ENCODE measurements around the gene IL21. TPM values are rescaled to one million over a fixed set of nuclear protein-coding genes. Genes with fewer than 3 reads are reported as not detected.

The IL21 gene
- total RNA-seq, 4 donors from 2014 or later = not detected

- no peaks in the 10 kb centered on the region for H3K27me3 ChIP-seq
- no peak for TF ChIP-seq POLR2A (IDR thresholded peaks at IDR 0.05)
- TF ChIP-seq CTCF (IDR thresholded peaks at IDR 0.05) = no peak
- TF ChIP-seq EP300 (IDR thresholded peaks at IDR 0.05) = no peak
- peaks cover 0 to 13% (median 6%) of the 10 kb centered on the region in 4 donors for H3K4me1 ChIP-seq
- no peak overlapping the region for H3K27ac ChIP-seq
- no peak overlapping the region for H3K4me3 ChIP-seq
- no peak for DNase-seq (ENCODE audit: low spot score in 2 of 2)
- no peaks in the 10 kb centered on the region for H3K9me3 ChIP-seq
- WGBS, 2 donors = 54 to 65% methylated on average over 9 of the region's 9 CpGs
- H3K36me3 ChIP-seq = no peaks in the 10 kb centered on the region
Observed at GRCh38 chr4:122663814-122664610, 43.1 kb upstream of the IL21 start.

GRCh38 chr4:122663291-122663690 lies 42.4 kb upstream of the IL21 start:
- no peak overlapping the region for H3K4me3 ChIP-seq
- H3K4me1 ChIP-seq = peaks cover 0 to 13% (median 6%) of the 10 kb centered on the region in 4 donors
- DNase-seq (ENCODE audit: low spot score in 2 of 2) = no peak
- no peaks in the 10 kb centered on the region for H3K9me3 ChIP-seq
- WGBS, 2 donors = 34 to 35% methylated on average over 1 of the region's 1 CpG
- H3K27me3 ChIP-seq = no peaks in the 10 kb centered on the region
- TF ChIP-seq EP300 (IDR thresholded peaks at IDR 0.05) (no peak), POLR2A (IDR thresholded peaks at IDR 0.05) (no peak), CTCF (IDR thresholded peaks at IDR 0.05) (no peak)
- no peaks in the 10 kb centered on the region for H3K36me3 ChIP-seq
- no peak overlapping the region for H3K27ac ChIP-seq

- TF ChIP-seq EP300 (IDR thresholded peaks at IDR 0.05) (no peak), POLR2A (IDR thresholded peaks at IDR 0.05) (no peak)
- Histone ChIP-seq H3K27me3 (no peaks in the 10 kb centered on the region), H3K9me3 (no peaks in the 10 kb centered on the region), H3K4me3 (no peak overlapping the region), H3K4me1 (peaks cover 0 to 13% (median 6%) of the 10 kb centered on the region in 4 donors), H3K27ac (no peak overlapping the region), H3K36me3 (no peaks in the 10 kb centered on the region)
- no peak for DNase-seq (ENCODE audit: low spot score in 2 of 2)
- WGBS, 2 donors = 57 to 65% methylated on average over 2 of the region's 2 CpGs
Observed at GRCh38 chr4:122662701-122663100, 41.8 kb upstream of the IL21 start.

GRCh38 chr4:122661176-122662160 lies 40.6 kb upstream of the IL21 start:
- Histone ChIP-seq H3K36me3 (no peaks in the 10 kb centered on the region), H3K27ac (no peak overlapping the region)
- WGBS, 2 donors = 53 to 61% methylated on average over 4 of the region's 4 CpGs

More at GRCh38 chr4:122661176-122662160, 40.6 kb upstream of the IL21 start:
- DNase-seq (ENCODE audit: low spot score in 2 of 2) = no peak
- H3K27me3 ChIP-seq = no peaks in the 10 kb centered on the region
- peaks cover 0 to 8% (median 2%) of the 10 kb centered on the region in 4 donors for H3K4me1 ChIP-seq
- H3K9me3 ChIP-seq = peaks cover 0 to 11% (median 0%) of the 10 kb centered on the region in 4 donors
- H3K4me3 ChIP-seq = no peak overlapping the region
- no peak for TF ChIP-seq POLR2A (IDR thresholded peaks at IDR 0.05)
- TF ChIP-seq EP300 (IDR thresholded peaks at IDR 0.05) = no peak
- TF ChIP-seq CTCF (IDR thresholded peaks at IDR 0.05) = no peak
